ENCODE results near the gene RLIM. TPM values are rescaled to one million over a fixed set of nuclear protein-coding genes. Genes with fewer than 3 reads are reported as not detected.

Gene RLIM
- total RNA-seq, 1 donor from 2014 or later, result 22.1 TPM

GRCh38 chrX:74585766-74586165, 28.7 kb downstream of the RLIM start:
- no peak overlapping the region for H3K27ac ChIP-seq
- H3K4me3 ChIP-seq, result no peak overlapping the region
- DNase-seq (ENCODE audit: extremely low spot score in 2 of 2), result no peak
- intact Hi-C loops (cut with DNase I), result no loop called here
- H3K4me1 ChIP-seq, result no peaks in the 10 kb centered on the region
- H3K36me3 ChIP-seq, result no peaks in the 10 kb centered on the region
- no peaks in the 10 kb centered on the region for H3K27me3 ChIP-seq
- no peak for TF ChIP-seq POLR2AphosphoS5 (IDR thresholded peaks at IDR 0.05; ENCODE audit: insufficient read depth in 1 of 2, low read depth in 1 of 2)
- TF ChIP-seq POLR2A (IDR thresholded peaks at IDR 0.05), result no peak
- no peak for TF ChIP-seq CTCF (IDR thresholded peaks at IDR 0.05)
- no peaks in the 10 kb centered on the region for H3K9me3 ChIP-seq

GRCh38 chrX:74579597-74580198, 34.7 kb downstream of the RLIM start:
- Histone ChIP-seq H3K4me1 (no peaks in the 10 kb centered on the region), H3K36me3 (no peaks in the 10 kb centered on the region), H3K9me3 (no peaks in the 10 kb centered on the region), H3K4me3 (no peak overlapping the region), H3K27ac (no peak overlapping the region), H3K27me3 (no peaks in the 10 kb centered on the region)
- TF ChIP-seq POLR2AphosphoS5 (IDR thresholded peaks at IDR 0.05; ENCODE audit: insufficient read depth in 1 of 2, low read depth in 1 of 2) (no peak), POLR2A (IDR thresholded peaks at IDR 0.05) (no peak), CTCF (IDR thresholded peaks at IDR 0.05) (no peak)
- no peak for DNase-seq (ENCODE audit: extremely low spot score in 2 of 2)
- intact Hi-C loops (cut with DNase I), result no loop called here

- Histone ChIP-seq H3K4me3 (no peak overlapping the region), H3K36me3 (no peaks in the 10 kb centered on the region), H3K27me3 (no peaks in the 10 kb centered on the region), H3K9me3 (no peaks in the 10 kb centered on the region), H3K4me1 (no peaks in the 10 kb centered on the region), H3K27ac (no peak overlapping the region)
- intact Hi-C loops (cut with DNase I), result no loop called here
- no peak for DNase-seq (ENCODE audit: extremely low spot score in 2 of 2)
- no peak for TF ChIP-seq POLR2AphosphoS5 (IDR thresholded peaks at IDR 0.05; ENCODE audit: insufficient read depth in 1 of 2, low read depth in 1 of 2)
- TF ChIP-seq POLR2A (IDR thresholded peaks at IDR 0.05), result no peak
- TF ChIP-seq CTCF (IDR thresholded peaks at IDR 0.05), result no peak
These were observed 36.3 kb downstream of the RLIM start for GRCh38 chrX:74578137-74578536.

- H3K27ac ChIP-seq, result no peak overlapping the region
- intact Hi-C loops (cut with DNase I), result no loop called here
- H3K4me1 ChIP-seq, result no peaks in the 10 kb centered on the region
- H3K4me3 ChIP-seq, result no peak overlapping the region
- H3K27me3 ChIP-seq, result no peaks in the 10 kb centered on the region
- no peaks in the 10 kb centered on the region for H3K36me3 ChIP-seq
- no peak for DNase-seq (ENCODE audit: extremely low spot score in 2 of 2)
- TF ChIP-seq POLR2A (IDR thresholded peaks at IDR 0.05) (no peak), CTCF (IDR thresholded peaks at IDR 0.05) (no peak), POLR2AphosphoS5 (IDR thresholded peaks at IDR 0.05; ENCODE audit: insufficient read depth in 1 of 2, low read depth in 1 of 2) (no peak)
- no peaks in the 10 kb centered on the region for H3K9me3 ChIP-seq
These were observed 57.0 kb downstream of the RLIM start for GRCh38 chrX:74557378-74557777.

GRCh38 chrX:74551934-74552333, 62.5 kb downstream of the RLIM start:
- no peaks in the 10 kb centered on the region for H3K36me3 ChIP-seq
- H3K27me3 ChIP-seq, result no peaks in the 10 kb centered on the region
- no peak overlapping the region for H3K27ac ChIP-seq
- TF ChIP-seq CTCF (IDR thresholded peaks at IDR 0.05), result no peak
- TF ChIP-seq POLR2A (IDR thresholded peaks at IDR 0.05), result no peak
- no peak for TF ChIP-seq POLR2AphosphoS5 (IDR thresholded peaks at IDR 0.05; ENCODE audit: insufficient read depth in 1 of 2, low read depth in 1 of 2)
- intact Hi-C loops (cut with DNase I), result no loop called here
- H3K9me3 ChIP-seq, result no peaks in the 10 kb centered on the region
- DNase-seq (ENCODE audit: extremely low spot score in 2 of 2), result no peak
- H3K4me1 ChIP-seq, result no peaks in the 10 kb centered on the region
- no peak overlapping the region for H3K4me3 ChIP-seq

Measured in vagina (tissue), 2 donors.